HG03565 (cell line): ENCODE data around the gene IGSF9B.

Experiments
- ATAC-seq: cut with Tn5 transposase; IDR thresholded peaks from one replicate; pipeline ENCODE4 v1.9.1; 2021; ENCODE audit warnings: mild to moderate bottlenecking, moderate library complexity; ENCODE audit not compliant: unreplicated experiment

Gene IGSF9B

DNA sequence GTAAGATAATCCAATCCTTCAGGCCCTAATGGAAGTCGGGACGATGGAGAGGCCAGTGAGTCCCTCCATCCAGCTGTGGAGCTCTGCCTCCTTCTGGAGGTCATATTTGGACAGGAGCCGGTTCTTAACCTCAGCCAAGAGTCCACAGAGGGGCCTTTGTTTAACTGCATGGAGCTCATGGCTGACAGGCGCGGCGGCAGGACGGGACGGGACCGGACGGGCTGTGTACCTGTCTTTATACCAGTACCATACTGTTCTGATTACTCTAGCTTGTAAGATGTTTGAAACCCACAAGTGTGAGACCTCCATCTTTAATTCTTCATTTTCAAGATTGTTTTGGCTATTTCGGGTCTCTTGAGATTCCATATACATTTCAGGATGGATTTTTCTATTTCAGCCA, 91.3 kb downstream of the IGSF9B start:
- ATAC-seq: no peak

DNA sequence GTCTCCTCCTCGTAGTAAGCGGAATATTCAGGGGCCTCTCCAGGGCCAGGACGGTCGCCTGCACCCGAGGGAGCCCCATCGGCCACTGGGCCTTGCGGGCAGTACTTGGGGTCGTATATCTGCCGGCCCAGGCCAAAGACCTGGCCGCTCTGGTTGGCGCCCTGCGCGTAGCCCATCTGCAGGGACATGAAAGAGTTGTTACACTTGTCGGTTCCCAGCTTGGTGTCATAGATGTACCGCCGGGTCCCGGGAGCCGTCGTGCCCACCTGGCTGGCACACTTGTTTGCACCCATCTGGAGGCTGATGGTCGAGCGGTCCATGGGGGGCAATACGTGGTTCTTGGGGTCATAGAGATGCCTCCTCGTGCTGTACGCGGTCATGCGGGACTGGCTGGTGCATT, 92.0 kb downstream of the IGSF9B start:
- no peak for ATAC-seq

DNA sequence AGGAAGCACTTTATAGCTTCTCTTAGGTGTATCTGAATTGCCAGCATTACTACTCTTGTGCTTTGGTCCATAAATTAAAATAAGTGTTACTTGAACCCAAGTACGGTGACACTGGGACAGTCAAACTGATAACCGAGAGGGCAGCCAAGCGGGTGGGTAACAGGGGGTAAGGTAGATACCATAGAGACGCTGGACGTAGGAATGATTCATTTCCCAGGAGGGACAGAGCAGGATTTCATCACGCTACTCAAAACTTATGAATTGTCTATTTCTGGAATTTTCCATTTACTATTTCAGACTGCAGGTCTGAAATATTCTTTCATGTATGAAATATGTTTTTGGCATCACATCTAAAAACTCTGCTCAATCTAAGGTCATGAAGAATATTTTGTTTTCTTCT, 96.6 kb downstream of the IGSF9B start:
- ATAC-seq: no peak
